Measurements from ENCODE around the gene LRRC7.

LRRC7 gene

GRCh38 chr1:70112838-70113237 lies 545.1 kb downstream of the LRRC7 start:
- no peak for DNase-seq

- DNase-seq: no peak
These were observed 547.6 kb downstream of the LRRC7 start for GRCh38 chr1:70115315-70115714.

DNA sequence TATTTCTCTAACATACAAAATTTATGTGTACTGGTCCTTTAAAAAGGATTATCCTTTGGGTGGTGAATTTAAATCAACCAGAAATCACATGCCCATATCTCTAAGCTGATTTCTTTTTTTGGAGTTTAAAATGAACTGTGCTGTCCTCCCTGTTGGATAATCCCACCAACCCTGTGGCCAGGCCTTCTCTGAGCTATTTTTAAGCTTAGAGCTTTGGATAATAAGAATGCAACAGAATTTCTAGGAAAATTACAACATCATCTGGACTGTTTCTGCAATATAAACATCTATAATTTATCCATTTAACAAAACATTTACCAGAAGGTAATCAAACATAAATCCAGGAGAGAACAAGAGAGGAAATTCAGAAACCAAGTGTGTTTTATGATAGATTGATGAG lies 549.3 kb downstream of the LRRC7 start:
- DNase-seq: no peak

- no peak for DNase-seq
These were observed 566.4 kb downstream of the LRRC7 start for GRCh38 chr1:70134148-70134547.

GRCh38 chr1:70140343-70140742 lies 572.6 kb downstream of the LRRC7 start:
- peak; percentile 54 for DNase-seq

GRCh38 chr1:70140894-70141293 lies 573.2 kb downstream of the LRRC7 start:
- DNase-seq: no peak

- DNase-seq: no peak
These were observed 574.4 kb downstream of the LRRC7 start for GRCh38 chr1:70142075-70142474.

GRCh38 chr1:70143048-70143659 lies 575.4 kb downstream of the LRRC7 start:
- no peak for DNase-seq

DNA sequence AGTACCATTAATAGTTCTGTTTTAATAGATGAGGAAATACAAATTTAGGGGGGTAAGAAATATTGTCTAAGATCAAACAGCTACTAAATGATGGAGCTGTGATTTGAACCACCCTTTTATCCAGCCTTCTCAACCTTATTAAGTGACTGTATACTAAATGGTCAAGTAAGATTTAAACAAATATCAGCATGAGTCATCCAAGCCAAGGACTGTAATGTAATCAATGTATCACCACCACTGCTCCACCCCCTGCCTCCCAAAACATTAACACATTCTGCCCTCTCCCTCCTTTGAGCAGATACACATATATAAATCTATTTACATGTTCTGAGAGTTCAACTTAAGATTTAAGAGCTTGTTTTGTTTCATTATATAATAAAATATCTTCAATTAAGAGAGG lies 578.8 kb downstream of the LRRC7 start:
- DNase-seq: no peak

- DNase-seq: no peak
These were observed 582.7 kb downstream of the LRRC7 start for GRCh38 chr1:70150444-70150843.

GRCh38 chr1:70153739-70154138 lies 586.0 kb downstream of the LRRC7 start:
- no peak for DNase-seq

- no peak for DNase-seq
These were observed 588.9 kb downstream of the LRRC7 start for GRCh38 chr1:70156529-70157120.

DNA sequence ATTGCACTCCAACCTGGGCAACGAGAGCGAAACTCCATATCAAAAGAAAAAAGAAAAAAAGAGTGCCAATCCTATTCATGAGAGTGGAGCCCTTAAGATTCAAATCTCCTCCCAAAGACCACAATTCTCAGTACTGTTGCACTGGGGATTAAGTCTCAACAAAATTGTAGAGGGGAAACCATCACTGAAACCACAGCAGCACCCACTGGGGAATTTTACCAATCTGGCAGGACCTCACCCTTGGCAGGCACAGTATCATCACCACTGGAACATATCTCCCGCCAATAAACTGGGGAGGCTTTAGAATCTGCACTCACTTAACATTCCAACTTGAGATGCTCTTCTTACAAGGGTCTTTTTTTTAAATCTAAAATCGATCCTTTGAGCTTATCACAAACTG lies 596.6 kb downstream of the LRRC7 start:
- DNase-seq: no peak

DNA sequence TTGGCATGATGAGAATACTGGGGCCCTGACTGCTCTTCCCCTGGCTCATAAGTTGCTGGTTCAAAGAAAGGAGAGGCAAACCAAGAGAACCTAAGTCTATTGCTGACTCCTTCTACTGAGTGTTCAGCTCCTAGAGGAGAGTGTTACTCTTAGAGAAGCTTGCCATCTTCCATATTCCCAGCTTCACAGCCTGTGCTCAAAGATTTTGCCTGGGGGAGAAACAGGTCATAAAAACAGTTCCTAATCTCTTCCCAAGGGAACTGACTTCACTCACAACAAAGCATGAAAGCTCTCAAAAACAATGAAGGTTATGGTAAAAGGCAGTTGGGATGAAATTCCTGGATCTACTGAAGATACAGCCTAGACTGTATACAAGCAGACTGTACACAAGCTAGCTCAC lies 600.6 kb downstream of the LRRC7 start:
- DNase-seq: no peak

DNA sequence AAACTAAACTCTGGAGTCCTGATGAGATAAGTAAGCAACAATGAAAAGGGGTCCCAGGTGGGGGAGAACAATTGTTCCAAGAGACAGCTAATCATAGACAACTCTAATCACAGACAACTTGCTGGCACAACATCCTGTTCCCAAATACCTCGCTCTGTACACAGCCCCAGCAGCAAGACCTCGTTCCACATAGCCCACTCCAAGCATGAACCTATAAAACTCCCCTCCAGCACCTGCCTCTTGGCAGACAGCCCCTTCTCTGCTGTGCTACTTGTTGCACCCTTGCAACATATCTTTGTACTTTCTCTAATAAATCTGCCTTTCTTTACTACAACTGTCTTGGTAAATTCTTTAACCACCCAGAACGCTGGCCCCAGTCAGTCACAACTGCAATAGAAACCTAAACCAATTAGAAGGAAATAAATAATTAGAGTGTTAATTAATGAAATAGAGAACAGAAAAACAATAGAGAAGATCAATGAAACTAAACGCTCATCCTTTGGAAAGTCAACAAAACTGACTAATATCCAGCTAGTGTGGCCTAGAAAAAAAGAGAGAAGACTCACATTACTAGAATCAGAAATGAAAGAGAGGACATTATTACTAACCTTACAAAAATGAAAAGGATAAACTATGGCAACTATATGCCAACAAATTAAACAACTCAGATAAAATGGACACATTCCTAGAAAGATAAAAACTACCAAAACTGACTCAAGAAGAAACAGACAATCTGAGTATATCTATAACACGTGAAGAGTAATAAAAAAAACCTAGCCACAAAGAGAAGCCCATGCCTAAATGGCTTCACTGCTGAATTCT lies 601.5 kb downstream of the LRRC7 start:
- DNase-seq: no peak

DNA sequence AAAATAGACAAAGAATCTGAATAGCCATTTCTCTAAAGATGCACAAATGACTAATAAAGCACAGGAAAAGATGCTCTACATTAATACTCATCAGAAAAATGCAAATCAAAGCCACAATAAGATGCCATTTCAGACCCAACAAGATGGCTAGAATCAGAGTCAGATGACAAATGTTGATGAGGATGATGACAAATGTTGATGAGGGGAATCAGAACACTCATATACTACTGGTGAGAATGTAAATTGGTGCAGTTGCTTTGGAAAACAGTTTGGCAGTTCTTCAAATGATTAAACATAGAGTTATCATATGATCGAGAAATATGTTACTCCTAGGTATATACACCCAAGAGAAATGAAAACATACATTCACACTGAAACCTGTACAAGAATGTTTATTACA lies 603.8 kb downstream of the LRRC7 start:
- no peak for DNase-seq
